Retina (tissue), 1 donor: Measurements from ENCODE around the gene MINDY3.
"Not testable (repeated sequence)": the region's sequence is repeated elsewhere in the genome, so short reads cannot be mapped to it uniquely, and the experiment has no call there.

ENCODE experiments used
- DNase-seq: peaks from one replicate; pipeline ENCODE4 v3.0.0-alpha.2; 2016

Gene MINDY3

DNA sequence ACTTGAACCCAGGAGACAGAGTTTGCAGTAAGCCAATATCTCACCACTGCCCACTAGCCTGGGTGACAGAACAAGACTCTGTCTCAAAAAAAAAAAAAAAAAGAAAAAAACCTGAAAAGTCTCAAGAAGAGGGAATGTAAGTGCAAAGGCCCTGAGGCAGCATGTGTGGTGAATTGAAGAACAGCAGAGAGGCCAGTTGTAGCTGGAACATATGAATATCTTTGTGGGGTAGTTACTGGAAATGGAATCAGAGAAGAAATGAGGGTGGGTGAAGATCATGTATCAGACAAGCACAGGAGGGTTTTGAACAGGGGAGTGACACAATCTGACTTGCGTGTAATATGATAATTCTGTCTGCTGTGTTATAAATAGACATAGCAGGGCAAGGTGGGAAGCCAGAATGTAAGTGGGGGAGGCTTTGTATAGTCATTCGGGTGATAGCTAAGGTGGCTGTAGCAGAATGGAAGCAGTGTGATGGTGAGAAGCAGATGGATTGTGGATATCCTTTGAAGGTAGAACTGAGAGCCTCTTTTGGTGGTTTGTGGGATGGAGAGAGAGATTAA lies 95.3 kb downstream of the MINDY3 start:
- no peak for DNase-seq

DNA sequence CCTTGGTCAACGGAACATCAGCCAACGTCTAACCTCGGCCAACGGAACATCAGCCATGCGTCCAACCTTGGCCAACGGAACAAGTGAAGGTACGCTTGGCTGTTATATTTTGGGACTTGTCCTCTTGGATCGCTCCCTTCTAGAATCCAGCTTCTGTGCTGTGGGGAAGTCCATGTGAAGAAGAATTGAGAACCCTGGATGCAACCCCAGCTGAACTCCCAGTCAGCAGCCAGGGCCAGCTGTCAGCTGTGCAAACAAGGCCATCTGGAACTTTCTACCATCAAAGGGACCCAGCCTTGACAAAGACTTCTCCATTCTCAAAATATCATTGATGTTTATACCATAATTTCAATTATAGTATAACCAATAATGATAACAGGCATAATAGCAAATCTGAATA lies 97.3 kb downstream of the MINDY3 start:
- DNase-seq, result no peak

DNA sequence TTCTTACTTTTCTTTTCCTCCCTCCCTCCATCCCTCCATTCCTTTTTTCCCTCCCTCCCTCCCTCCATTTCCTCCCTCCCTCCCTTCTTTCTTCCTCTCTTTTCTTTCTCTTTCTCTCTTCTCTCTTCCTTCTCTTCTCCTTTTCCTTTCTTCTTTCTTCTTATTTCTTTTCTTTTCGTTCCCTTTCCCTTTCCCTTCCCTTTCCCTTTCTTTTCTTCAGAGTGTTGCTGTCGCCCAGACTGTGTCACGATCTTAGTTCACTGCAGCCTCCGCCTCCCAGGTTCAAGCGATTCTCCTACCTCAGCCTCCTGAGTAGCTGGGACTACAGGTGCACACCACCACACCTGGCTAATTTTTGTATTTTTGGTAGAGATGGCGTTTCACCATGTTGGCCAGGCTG lies 98.1 kb downstream of the MINDY3 start:
- not testable (repeated sequence) for DNase-seq

DNA sequence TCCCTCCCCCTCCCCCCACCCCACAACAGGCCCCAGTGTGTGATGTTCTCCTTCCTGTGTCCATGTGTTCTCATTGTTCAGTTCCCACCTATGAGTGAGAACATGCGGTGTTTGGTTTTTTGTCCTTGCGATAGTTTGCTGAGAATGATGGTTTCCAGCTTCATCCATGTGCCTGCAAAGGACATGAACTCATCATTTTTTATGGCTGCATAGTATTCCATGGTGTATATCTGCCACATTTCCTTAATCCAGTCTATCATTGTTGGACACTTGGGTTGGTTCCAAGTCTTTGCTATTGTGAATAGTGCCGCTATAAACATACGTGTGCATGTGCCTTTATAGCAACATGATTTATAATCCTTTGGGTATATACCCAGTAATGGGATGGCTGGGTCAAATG lies 99.1 kb downstream of the MINDY3 start:
- DNase-seq, result not testable (repeated sequence)

DNA sequence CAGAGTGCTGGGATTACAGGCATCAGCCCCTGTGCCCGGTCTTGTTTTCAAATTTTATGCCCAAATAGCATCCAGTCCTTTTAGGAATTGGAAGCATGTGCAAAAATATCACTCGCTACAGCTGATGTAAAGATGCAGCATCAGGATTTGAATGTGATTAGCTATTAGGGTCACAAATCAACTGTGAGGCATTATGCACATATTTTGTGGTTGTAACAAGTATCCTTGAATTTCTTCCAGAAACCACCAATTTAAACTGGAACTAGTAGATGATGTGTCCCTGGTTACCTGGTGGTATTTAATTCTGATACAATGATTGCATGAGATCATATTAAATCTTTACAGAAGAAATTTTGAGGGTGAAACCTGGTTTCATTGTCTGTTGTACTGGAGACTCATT lies 99.6 kb downstream of the MINDY3 start:
- no peak for DNase-seq

DNA sequence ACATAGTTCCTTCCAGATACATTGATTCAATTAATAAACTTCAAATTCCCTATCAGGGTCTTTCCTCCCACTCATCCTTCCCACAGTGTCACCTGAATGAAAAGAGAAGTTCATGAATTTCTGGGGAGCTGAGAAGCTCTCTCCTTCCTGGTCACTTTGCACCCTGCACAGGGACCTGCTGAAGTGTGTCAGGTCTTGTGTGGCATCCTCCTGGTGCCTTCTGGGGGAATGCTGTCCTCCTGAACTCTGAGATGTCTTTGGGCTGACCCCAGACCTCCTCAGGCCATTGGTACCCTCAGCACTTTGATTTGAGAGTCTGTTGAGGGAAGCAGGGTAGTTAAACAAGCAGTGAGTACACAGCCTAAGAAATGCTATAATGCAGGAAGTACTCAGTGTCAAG lies 101.0 kb downstream of the MINDY3 start:
- no peak for DNase-seq

DNA sequence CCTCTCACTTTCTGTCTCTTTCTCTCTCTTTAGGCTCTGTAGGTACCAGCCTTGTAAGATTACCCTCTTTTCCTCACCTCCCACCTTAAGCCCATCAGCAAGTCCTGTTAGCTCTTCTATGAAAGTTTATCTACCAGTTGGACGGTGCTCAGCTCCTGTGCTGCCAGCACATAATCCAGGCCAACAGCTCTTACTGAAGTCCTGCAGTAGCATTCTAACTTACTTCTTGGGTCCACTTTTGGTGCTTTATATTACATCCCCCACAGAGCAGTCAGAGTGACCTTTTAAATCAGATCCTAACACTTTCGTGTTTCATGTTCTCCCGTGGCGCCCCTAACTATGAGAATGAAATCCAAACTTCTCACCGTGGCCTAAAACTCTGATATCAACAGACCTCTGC lies 101.7 kb downstream of the MINDY3 start:
- DNase-seq, result no peak

DNA sequence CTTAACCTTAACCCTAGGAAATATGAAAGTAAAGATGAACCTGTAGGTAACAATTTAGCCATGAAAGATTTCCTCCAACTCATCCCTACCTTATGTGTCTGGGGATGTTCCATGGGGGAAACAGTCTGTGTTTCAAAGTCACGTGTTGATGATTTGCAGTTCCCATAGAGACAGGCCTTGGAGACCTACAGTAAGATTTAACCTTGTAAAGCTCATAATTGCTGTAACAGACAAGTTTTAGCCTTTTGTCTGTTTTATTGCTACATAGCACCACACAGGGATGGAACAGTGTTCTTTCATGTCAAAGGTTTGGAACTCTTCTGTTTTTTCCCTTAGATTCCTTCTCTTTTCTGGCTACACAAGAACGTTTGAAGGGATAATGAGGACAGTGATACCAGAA lies 105.4 kb downstream of the MINDY3 start:
- no peak for DNase-seq

DNA sequence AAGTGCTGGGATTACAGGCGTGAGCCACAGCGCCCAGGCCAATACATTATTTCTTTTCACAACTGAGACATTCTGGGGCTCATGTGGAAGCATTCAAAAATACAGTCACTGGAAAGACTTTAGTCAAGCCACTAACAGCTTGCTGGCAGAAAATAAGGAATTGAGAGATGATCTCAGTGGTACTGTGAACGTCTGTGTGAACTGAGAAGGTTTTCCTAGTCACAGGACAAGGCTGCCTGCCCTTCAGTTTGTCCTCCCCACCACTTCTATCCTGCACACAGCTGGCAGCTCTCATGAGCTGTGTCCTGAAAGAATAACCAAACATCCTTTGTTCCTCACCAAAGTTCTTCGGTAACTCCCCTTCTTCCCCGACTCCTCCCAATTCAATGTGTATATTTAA lies 109.3 kb downstream of the MINDY3 start:
- no peak for DNase-seq

DNA sequence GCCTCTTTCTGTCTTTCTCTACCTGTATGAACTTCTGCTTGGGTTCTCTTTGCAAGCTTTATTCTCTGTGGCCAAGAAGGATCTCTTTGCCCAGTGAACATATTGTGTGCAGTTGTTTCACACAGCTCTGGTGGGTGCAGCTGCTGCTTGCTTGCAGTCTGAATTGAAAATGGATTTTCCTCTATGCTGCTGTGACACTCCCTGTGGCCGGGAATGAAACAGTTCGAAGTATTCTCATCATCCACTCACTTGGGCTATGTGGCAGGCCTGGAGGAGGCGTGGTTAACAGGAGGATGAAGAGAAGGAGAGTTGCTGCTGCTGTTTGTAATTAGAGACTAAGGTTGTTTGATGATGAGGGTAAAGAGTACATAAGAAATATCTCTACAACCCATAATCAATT lies 112.2 kb downstream of the MINDY3 start:
- DNase-seq, result no peak

DNA sequence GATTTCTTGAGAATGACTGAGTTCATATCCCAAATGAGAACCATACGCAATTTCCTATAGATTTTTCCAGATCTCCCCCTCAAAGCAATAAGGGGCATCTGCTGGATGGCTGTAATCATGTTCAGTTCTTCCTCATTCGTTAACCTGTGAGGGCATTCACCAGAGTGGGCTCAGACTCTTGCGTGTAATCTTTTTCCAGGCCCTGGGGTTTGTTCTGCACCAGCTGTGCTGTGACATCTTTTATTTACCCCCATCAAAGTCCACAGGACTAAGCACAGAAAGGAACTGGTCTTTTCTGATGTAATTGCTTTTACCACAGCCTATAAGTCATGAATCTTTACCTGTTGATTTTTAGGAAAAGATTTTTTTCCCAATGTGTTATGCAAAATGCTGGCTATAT lies 112.7 kb downstream of the MINDY3 start:
- DNase-seq, result no peak

DNA sequence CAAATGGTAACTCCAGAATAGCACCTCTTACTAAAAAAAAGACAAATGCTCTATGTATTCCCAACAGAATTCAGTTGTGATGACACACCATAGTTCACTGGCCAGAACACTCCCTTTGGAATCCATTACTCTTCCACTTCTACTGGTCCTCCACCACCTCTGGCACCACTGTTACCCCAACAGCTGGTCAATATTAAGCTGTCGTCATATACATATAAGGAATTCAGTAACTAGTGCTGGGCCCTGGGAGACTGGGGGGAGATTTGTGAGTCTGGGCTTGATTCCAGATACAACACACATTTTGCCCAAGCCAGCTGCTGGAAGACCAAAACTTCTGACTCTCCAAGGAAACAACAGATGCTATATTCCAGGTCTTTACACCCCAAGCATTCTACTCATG lies 114.6 kb downstream of the MINDY3 start:
- DNase-seq, result no peak

DNA sequence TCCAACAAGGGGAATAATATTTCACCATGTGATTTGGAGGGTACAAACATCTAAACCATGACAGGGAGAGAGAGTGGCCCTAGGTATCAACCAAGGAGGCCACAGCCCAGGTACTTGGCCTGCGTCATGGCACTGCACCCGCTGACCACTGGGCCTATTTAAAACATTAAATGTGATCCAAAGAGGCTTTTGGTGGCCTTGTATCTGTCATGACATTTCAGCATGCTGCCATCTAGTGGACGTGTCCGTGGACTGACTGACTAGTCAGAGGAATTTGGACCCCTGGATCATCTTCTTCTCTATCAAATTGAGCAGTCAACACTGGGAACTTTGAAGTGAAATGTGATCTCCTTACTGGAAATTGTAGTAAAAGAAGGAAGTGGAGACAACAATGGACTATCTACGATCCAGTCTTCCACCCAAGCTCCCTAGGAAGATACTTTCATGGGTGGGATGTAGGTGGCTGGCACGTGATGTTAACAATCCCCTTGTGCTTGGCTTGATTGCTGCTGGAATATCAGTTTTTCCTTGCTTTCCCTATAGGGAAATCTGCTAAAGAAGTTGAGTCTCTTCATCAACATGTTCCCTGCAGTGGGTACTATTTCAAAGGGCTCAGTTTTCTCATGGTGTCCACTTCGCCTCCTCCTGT lies 116.0 kb downstream of the MINDY3 start:
- DNase-seq, result peak; percentile 40

DNA sequence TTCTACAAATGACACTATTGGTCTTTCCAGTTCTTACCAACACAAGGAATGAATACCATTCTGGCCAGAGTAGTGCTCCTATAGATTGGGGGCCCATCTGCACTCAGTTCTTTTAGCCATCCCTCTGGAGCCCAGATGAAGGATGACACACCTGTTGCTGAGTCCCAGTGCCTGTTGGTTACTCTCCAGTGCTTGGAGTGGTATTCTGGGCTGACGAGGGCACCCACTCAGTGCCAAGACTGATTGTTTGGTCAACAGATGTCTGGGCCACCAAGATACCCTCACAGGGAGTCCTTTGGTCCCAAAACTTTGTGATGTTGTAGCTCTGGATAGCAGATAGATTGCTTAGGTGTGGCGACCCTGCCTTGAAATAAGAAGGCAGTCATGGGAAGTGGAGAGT lies 116.9 kb downstream of the MINDY3 start:
- DNase-seq, result no peak

DNA sequence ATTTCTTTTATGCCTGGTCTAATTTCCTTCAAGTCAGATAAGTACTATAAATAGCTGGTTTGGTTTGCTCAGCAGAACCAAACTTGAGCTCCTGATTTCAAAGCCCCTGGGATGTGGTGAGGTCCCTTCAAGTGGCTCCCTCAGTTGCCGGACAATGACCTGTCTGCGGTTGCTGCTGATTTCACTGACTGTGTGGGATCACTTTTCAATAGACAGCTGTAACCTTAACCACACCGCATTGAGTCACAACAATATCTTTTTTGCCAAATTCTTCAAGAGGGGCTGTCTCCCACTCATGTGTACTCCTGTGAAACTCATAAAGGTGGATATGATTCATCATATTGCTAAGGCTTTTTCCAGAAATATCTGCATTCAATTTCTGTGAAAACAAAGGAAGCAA lies 117.5 kb downstream of the MINDY3 start:
- no peak for DNase-seq

DNA sequence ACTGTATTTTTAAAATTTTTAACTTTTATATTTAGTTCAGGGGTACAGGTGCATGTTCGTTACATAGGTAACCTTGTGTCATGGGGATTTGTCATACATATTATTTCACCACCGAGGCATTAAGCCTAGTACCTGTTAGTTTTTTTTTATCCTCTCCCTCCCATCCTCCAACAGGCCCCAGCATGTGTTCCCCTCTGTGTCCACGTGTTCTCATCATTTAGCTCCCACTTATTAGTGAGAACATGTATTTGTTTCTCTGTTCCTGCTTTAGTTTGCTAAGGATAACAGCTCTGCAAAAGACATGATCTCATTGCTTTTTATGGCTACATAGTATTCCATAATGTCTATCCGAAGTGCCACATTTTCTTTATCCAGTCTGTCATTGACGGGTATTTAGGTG lies 118.2 kb downstream of the MINDY3 start:
- DNase-seq, result no peak

DNA sequence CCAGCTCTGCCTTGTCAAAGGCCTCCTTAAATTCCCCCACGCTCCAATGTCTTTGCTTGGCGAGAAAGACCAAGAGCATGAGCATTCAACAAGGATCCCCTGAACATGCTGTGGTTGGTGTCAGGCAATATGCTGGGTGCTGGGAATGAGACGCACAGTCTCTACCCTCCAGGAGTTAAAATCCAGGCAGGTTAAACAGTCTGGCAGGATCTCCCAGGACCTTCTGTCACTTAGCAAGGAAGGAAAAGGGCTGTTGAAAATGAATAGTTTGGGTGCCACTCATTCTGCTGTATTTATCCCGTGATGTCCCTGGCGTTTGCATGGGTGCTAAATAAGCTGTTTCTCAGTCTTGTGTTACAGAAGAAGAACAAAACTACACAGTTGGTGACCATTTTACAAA lies 118.7 kb downstream of the MINDY3 start:
- DNase-seq, result no peak

DNA sequence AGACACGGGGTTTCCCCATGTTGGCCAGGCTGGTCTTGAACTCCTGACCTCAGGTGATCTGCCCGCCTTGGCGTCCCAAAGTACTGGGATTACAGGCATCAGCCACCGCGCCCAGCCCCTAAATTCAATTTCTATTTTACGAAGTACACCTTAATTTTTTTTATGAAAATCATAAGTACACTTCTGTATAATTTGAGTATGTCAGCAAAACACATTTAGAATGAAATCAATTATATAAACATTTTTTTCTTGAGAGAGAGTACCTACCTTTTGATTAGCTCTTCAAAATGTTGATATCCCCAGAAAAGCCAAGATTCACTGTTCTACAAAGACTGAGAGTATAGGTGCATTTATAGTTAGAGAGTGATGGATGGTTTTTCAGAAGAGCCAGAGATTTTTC lies 120.0 kb downstream of the MINDY3 start:
- DNase-seq, result no peak

DNA sequence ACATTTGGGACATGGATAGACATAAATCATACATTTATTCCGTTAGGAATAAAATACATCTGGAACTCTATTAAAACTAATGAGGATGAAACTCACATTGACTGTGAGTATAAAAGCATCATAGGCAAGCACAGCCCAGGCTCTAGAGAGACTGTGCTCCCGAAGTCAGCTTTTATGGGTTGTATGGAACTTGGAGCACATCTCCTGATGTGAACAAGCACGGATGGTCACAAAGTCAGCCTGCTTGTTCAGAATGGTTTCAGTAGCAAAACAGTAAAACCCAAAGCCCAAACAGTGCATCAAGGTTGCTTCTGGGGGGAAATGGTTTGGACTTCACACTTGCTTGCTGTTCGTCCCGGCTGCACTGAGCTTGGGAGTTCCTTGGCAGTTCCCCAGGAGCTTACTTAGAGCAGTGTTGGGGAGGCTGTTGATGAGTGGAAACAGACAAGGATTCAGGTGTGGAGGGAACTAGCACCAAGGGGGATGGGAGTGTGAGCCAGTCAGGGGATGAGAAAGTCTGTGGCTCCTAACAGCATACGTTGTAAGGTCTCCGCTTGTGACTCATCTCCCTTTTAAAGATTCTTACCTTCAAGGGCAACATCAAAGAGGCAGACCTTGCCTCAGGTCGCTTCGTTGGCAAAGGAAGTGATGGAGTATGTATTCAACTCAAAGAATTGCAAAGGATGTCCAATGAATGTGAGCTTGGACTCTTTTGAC lies 120.9 kb downstream of the MINDY3 start:
- DNase-seq, result no peak

DNA sequence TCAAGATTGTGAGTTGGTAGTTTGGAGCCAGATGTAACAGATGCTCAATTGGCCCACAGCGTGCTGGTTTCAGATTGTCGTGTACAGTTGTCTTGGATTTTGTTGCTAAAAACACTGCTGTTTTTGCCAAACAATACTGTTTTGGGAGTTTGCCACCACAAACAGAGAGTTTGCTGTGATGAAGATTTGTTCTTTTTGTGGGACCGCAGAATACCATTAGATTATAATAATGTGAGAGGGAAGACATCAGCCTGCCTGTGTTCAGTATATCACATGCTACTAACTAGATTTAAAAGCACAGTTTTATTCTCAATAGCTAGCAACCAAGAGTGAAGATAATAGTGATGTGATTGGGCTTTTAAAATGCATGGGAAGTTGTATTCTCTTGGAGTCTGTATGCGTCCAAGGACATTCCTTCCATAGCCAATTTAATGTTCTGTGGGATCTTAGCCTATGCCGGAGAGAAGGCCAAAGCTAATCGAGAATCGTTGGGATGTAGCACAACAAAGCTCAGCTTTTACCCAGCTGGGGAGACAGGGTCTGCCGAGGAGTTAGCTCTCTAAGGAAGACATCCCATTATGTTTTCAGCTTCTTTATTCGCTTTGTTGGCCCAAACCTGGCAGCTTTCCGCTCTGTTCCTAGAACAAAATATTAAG lies 121.9 kb downstream of the MINDY3 start:
- DNase-seq, result no peak

DNA sequence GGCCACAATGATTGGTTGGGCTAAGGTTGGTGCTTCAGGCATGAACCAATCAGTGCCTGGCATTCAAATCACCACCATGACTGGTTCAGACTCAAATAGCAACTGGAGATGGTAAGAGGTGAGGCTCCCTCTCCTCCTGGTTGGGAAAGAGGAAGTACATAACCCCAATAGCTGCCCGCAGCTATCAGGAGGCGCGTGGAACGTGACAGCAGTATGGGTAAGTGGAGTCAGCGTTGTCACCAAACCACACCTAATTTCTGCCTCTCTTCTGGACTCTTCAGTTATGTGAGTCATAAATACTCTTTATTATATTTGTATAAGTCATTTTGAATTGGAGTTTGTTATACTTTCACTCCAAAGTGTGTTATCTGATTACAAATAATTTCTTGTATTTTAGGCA lies 122.7 kb downstream of the MINDY3 start:
- no peak for DNase-seq

DNA sequence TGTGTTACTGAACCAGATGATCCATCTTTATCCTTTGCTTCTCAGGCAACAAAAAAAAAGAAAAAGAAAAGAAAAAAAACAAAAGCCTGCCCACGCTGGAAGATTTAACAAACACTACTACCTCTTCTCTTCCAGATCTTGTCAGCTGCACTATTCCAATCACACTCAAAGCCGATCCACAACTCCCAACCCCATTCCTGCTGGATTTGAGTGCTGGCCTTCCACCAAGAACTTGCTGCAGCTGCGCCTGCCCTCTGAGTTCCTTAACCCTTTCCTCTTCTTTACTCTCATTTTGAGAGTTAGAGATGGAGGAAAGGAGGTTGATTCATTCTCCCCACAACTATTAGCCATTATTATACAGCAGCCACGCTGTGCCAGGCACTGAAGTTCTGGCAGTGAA lies 124.5 kb downstream of the MINDY3 start:
- DNase-seq, result no peak

DNA sequence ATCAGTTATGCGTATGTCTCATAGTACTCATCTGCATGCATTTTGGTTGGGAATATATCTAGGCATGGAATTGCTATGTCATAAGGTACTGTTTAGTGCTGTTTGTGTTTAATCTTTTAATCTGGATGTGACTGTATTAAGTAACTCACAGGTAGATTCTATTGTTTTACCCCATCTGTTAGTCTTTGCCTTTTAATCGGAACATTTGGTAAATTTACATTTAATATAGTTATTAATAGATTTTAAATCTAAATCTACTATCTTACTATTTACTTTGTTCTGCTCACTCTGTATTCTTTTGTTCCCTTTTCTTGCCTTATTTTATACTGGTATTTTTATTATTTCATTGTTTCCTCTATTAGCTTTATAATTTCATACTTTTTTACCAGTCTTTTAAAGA lies 130.0 kb downstream of the MINDY3 start:
- DNase-seq, result no peak

DNA sequence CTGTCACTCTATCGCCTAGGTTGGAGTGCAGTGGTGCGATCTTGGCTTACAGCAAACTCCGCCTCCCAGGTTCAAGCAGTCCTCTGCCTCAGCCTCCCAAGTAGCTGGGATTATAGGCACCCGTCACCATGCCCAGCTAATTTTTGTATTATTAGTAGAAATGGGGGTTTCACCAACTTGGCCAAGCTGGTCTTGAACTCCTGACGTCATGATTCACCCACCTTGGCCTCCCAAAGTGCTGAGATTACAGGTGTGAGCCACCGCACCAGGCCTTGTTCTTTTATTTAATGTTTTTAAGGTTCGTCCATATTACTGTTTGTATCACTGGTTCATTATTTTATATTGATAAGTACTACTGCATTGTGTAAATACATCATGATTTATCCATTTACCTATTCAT lies 130.4 kb downstream of the MINDY3 start:
- no peak for DNase-seq
